Immature natural killer cell (primary cell): ENCODE data around the gene MAP3K20. TPM values are rescaled to one million over a fixed set of nuclear protein-coding genes. Genes with fewer than 3 reads are reported as not detected.
"Not testable (repeated sequence)": the region's sequence is repeated elsewhere in the genome, so short reads cannot be mapped to it uniquely, and the experiment has no call there.

Experiments used
- DNase-seq, 3 donors: peaks; one replicate each; pipeline ENCODE4 v3.0.0; 2022; ENCODE audit warnings: mixed read lengths in 1 of 3
- H3K27ac Mint-ChIP-seq, 6 donors: one replicate each; pipeline ENCODE4 v1.8.0; 2020; ENCODE audit warnings: mixed read lengths in 6 of 6, mild to moderate bottlenecking in 5 of 6, inconsistent platforms in 4 of 6, moderate library complexity in 3 of 6
- H3K27me3 Mint-ChIP-seq, 3 donors: one replicate each; pipeline ENCODE4 v1.8.0; 2020 to 2021; ENCODE audit warnings: low read depth in 3 of 3, mild to moderate bottlenecking in 3 of 3, mixed read lengths in 3 of 3, moderate library complexity in 3 of 3, inconsistent platforms in 1 of 3
- H3K36me3 Mint-ChIP-seq, 3 donors: one replicate each; pipeline ENCODE4 v1.8.0; 2020; ENCODE audit warnings: mixed read lengths in 3 of 3, inconsistent platforms in 2 of 3, mild to moderate bottlenecking in 2 of 3
- H3K4me1 Mint-ChIP-seq, 2 donors: one replicate each; pipeline ENCODE4 v1.8.0; 2020; ENCODE audit warnings: inconsistent platforms in 2 of 2, mild to moderate bottlenecking in 2 of 2, mixed read lengths in 2 of 2, moderate library complexity in 1 of 2
- H3K4me3 Mint-ChIP-seq, 5 donors: one replicate each; pipeline ENCODE4 v1.8.0; 2020; ENCODE audit warnings: mild to moderate bottlenecking in 5 of 5, mixed read lengths in 5 of 5, inconsistent platforms in 3 of 5, moderate library complexity in 3 of 5
- H3K9me3 Mint-ChIP-seq, 6 donors: one replicate each; pipeline ENCODE4 v1.8.0; 2020; ENCODE audit warnings: mild to moderate bottlenecking in 6 of 6, mixed read lengths in 6 of 6, inconsistent platforms in 4 of 6, moderate library complexity in 3 of 6
- polyA plus RNA-seq, 3 donors: library from polyadenylated mRNA; unstranded; fragments of 300-500 nt; fragmentation: Illumina TruSeq; gene quantifications; one replicate each; pipeline ENCODE4 v1.2.3, GENCODE V29; 2021

Gene MAP3K20
- polyA plus RNA-seq, 3 donors from 2014 or later, result 1.5 to 2.6 (median 2.2) TPM

GRCh38 chr2:173247156-173247555 is 171.5 kb downstream of the MAP3K20 start:
- no peak for DNase-seq
- Mint-ChIP-seq H3K9me3 (no peaks in the 10 kb centered on the region), H3K36me3 (no peaks in the 10 kb centered on the region), H3K27me3 (peaks cover 0 to 2% (median 0%) of the 10 kb centered on the region in 3 donors), H3K4me1 (no peaks in the 10 kb centered on the region), H3K27ac (no peak overlapping the region), H3K4me3 (no peak overlapping the region)

- peaks cover 0 to 2% (median 2%) of the 10 kb centered on the region in 3 donors for H3K27me3 Mint-ChIP-seq
- no peaks in the 10 kb centered on the region for H3K9me3 Mint-ChIP-seq
- no peak overlapping the region for H3K4me3 Mint-ChIP-seq
- no peak overlapping the region for H3K27ac Mint-ChIP-seq
- no peaks in the 10 kb centered on the region for H3K4me1 Mint-ChIP-seq
- no peak for DNase-seq
- no peaks in the 10 kb centered on the region for H3K36me3 Mint-ChIP-seq
These were observed 172.7 kb downstream of the MAP3K20 start for GRCh38 chr2:173248381-173248780.

GRCh38 chr2:173249661-173250641 is 174.3 kb downstream of the MAP3K20 start:
- Mint-ChIP-seq H3K4me3 (no peak overlapping the region), H3K4me1 (no peaks in the 10 kb centered on the region), H3K9me3 (no peaks in the 10 kb centered on the region), H3K27me3 (peaks cover 0 to 2% (median 2%) of the 10 kb centered on the region in 3 donors), H3K27ac (no peak overlapping the region), H3K36me3 (no peaks in the 10 kb centered on the region)
- DNase-seq, result no peak

- Mint-ChIP-seq H3K27ac (no peak overlapping the region), H3K4me1 (no peaks in the 10 kb centered on the region), H3K27me3 (peaks cover 0 to 2% (median 2%) of the 10 kb centered on the region in 3 donors), H3K36me3 (no peaks in the 10 kb centered on the region), H3K9me3 (no peaks in the 10 kb centered on the region), H3K4me3 (no peak overlapping the region)
- no peak for DNase-seq
These were observed 175.6 kb downstream of the MAP3K20 start for GRCh38 chr2:173251225-173251624.

GRCh38 chr2:173252581-173252980 is 176.9 kb downstream of the MAP3K20 start:
- Mint-ChIP-seq H3K9me3 (no peaks in the 10 kb centered on the region), H3K27me3 (peaks cover 0 to 2% (median 2%) of the 10 kb centered on the region in 3 donors), H3K4me3 (no peak overlapping the region), H3K4me1 (no peaks in the 10 kb centered on the region), H3K36me3 (no peaks in the 10 kb centered on the region), H3K27ac (no peak overlapping the region)
- no peak for DNase-seq

GRCh38 chr2:173254659-173255058 is 179.0 kb downstream of the MAP3K20 start:
- H3K27ac Mint-ChIP-seq, result no peak overlapping the region
- no peak overlapping the region for H3K4me3 Mint-ChIP-seq
- peaks cover 0 to 2% (median 2%) of the 10 kb centered on the region in 3 donors for H3K27me3 Mint-ChIP-seq
- peaks cover 0 to 3% (median 0%) of the 10 kb centered on the region in 3 donors for H3K36me3 Mint-ChIP-seq
- no peak for DNase-seq
- H3K4me1 Mint-ChIP-seq, result no peaks in the 10 kb centered on the region
- H3K9me3 Mint-ChIP-seq, result no peaks in the 10 kb centered on the region

- no peak overlapping the region for H3K27ac Mint-ChIP-seq
- no peak for DNase-seq
- peaks cover 0 to 3% (median 0%) of the 10 kb centered on the region in 3 donors for H3K36me3 Mint-ChIP-seq
- no peaks in the 10 kb centered on the region for H3K9me3 Mint-ChIP-seq
- no peak overlapping the region for H3K4me3 Mint-ChIP-seq
- no peaks in the 10 kb centered on the region for H3K27me3 Mint-ChIP-seq
- no peaks in the 10 kb centered on the region for H3K4me1 Mint-ChIP-seq
These were observed 183.1 kb downstream of the MAP3K20 start for GRCh38 chr2:173258701-173259100.

GRCh38 chr2:173262356-173262755 is 186.7 kb downstream of the MAP3K20 start:
- H3K27ac Mint-ChIP-seq, DNase-seq, H3K27me3 Mint-ChIP-seq, H3K36me3 Mint-ChIP-seq, H3K4me3 Mint-ChIP-seq, H3K9me3 Mint-ChIP-seq: not testable (repeated sequence)
- peaks cover 14 to 17% of the 10 kb centered on the region in 2 donors for H3K4me1 Mint-ChIP-seq

GRCh38 chr2:173264151-173264550 is 188.5 kb downstream of the MAP3K20 start:
- peaks cover 0 to 2% (median 0%) of the 10 kb centered on the region in 3 donors for H3K27me3 Mint-ChIP-seq
- peak overlapping the region in 2 of 6 donors; percentile 70 to 81 for H3K27ac Mint-ChIP-seq
- no peaks in the 10 kb centered on the region for H3K9me3 Mint-ChIP-seq
- no peak for DNase-seq
- H3K4me3 Mint-ChIP-seq, result peak overlapping the region; percentile 70 to 90 (median 78)
- H3K36me3 Mint-ChIP-seq, result no peaks in the 10 kb centered on the region
- peaks cover 14 to 17% of the 10 kb centered on the region in 2 donors for H3K4me1 Mint-ChIP-seq

GRCh38 chr2:173264603-173265366 is 189.1 kb downstream of the MAP3K20 start:
- Mint-ChIP-seq H3K9me3 (no peaks in the 10 kb centered on the region), H3K27me3 (peaks cover 0 to 2% (median 0%) of the 10 kb centered on the region in 3 donors), H3K4me3 (peak overlapping the region; percentile 70 to 90 (median 78)), H3K27ac (peak overlapping the region; percentile 23 to 81 (median 54)), H3K36me3 (no peaks in the 10 kb centered on the region), H3K4me1 (peaks cover 14 to 17% of the 10 kb centered on the region in 2 donors)
- DNase-seq, result peak; percentile 7 to 31 (median 17)

- no peaks in the 10 kb centered on the region for H3K4me1 Mint-ChIP-seq
- H3K27ac Mint-ChIP-seq, result no peak overlapping the region
These were observed 195.5 kb downstream of the MAP3K20 start for GRCh38 chr2:173271135-173271534.

GRCh38 chr2:173271825-173272224 is 196.2 kb downstream of the MAP3K20 start:
- Mint-ChIP-seq H3K4me1 (no peaks in the 10 kb centered on the region), H3K4me3 (no peak overlapping the region), H3K27me3 (peaks cover 0 to 4% (median 0%) of the 10 kb centered on the region in 3 donors), H3K36me3 (no peaks in the 10 kb centered on the region), H3K9me3 (no peaks in the 10 kb centered on the region), H3K27ac (no peak overlapping the region)
- no peak for DNase-seq

More at GRCh38 chr2:173271135-173271534, 195.5 kb downstream of the MAP3K20 start:
- H3K4me3 Mint-ChIP-seq, result no peak overlapping the region
- no peak for DNase-seq
- H3K36me3 Mint-ChIP-seq, result no peaks in the 10 kb centered on the region
- H3K9me3 Mint-ChIP-seq, result no peaks in the 10 kb centered on the region
- H3K27me3 Mint-ChIP-seq, result peaks cover 0 to 4% (median 0%) of the 10 kb centered on the region in 3 donors

GRCh38 chr2:173272849-173273248 is 197.2 kb downstream of the MAP3K20 start:
- Mint-ChIP-seq H3K27me3 (peaks cover 0 to 4% (median 0%) of the 10 kb centered on the region in 3 donors), H3K36me3 (no peaks in the 10 kb centered on the region), H3K9me3 (no peaks in the 10 kb centered on the region), H3K4me1 (no peaks in the 10 kb centered on the region), H3K27ac (no peak overlapping the region), H3K4me3 (no peak overlapping the region)
- DNase-seq, result no peak
